Measurements from ENCODE around the gene FAM170B.

The FAM170B gene

GRCh38 chr10:49143249-49143648 lies 9.4 kb upstream of the FAM170B start:
- no peak for TF ChIP-seq EZH2phosphoT487 (IDR thresholded peaks at IDR 0.05; ENCODE audit: low read depth)
- TF ChIP-seq, protein P1, sequence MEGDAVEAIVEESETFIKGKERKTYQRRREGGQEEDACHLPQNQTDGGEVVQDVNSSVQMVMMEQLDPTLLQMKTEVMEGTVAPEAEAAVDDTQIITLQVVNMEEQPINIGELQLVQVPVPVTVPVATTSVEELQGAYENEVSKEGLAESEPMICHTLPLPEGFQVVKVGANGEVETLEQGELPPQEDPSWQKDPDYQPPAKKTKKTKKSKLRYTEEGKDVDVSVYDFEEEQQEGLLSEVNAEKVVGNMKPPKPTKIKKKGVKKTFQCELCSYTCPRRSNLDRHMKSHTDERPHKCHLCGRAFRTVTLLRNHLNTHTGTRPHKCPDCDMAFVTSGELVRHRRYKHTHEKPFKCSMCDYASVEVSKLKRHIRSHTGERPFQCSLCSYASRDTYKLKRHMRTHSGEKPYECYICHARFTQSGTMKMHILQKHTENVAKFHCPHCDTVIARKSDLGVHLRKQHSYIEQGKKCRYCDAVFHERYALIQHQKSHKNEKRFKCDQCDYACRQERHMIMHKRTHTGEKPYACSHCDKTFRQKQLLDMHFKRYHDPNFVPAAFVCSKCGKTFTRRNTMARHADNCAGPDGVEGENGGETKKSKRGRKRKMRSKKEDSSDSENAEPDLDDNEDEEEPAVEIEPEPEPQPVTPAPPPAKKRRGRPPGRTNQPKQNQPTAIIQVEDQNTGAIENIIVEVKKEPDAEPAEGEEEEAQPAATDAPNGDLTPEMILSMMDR (IDR thresholded peaks at IDR 0.05; ENCODE audit: low read depth, low read length), result no peak
- Histone ChIP-seq H3K4me3 (ENCODE audit: low read length) (no peak overlapping the region), H3K27me3 (ENCODE audit: low read depth, low read length) (no peaks in the 10 kb centered on the region), H4K20me1 (ENCODE audit: insufficient read depth, low read length) (no peaks in the 10 kb centered on the region), H3K36me3 (replicated peaks; ENCODE audit: low read depth, low read length) (no peaks in the 10 kb centered on the region), H3K79me2 (ENCODE audit: low read length) (no peaks in the 10 kb centered on the region), H2AFZ (ENCODE audit: low read depth, low read length) (no peak overlapping the region), H3K27ac (ENCODE audit: low read length) (no peak overlapping the region), H3K4me2 (ENCODE audit: low read length) (no peak overlapping the region), H3K4me1 (ENCODE audit: low read length) (no peaks in the 10 kb centered on the region), H3K9me3 (ENCODE audit: insufficient read depth, low read length) (no peaks in the 10 kb centered on the region), H3K9ac (ENCODE audit: low read length) (no peak overlapping the region)

GRCh38 chr10:49141541-49142332 lies 7.9 kb upstream of the FAM170B start:
- Histone ChIP-seq H3K36me3 (replicated peaks; ENCODE audit: low read depth, low read length) (no peaks in the 10 kb centered on the region), H2AFZ (ENCODE audit: low read depth, low read length) (no peak overlapping the region), H3K9me3 (ENCODE audit: insufficient read depth, low read length) (no peaks in the 10 kb centered on the region), H4K20me1 (ENCODE audit: insufficient read depth, low read length) (no peaks in the 10 kb centered on the region), H3K4me2 (ENCODE audit: low read length) (no peak overlapping the region), H3K79me2 (ENCODE audit: low read length) (no peaks in the 10 kb centered on the region), H3K27me3 (ENCODE audit: low read depth, low read length) (no peaks in the 10 kb centered on the region), H3K27ac (ENCODE audit: low read length) (no peak overlapping the region), H3K4me1 (ENCODE audit: low read length) (no peaks in the 10 kb centered on the region), H3K9ac (ENCODE audit: low read length) (no peak overlapping the region), H3K4me3 (ENCODE audit: low read length) (no peak overlapping the region)
- no peak for TF ChIP-seq EZH2phosphoT487 (IDR thresholded peaks at IDR 0.05; ENCODE audit: low read depth)
- TF ChIP-seq, protein P1 (IDR thresholded peaks at IDR 0.05; ENCODE audit: low read depth, low read length), result no peak

GRCh38 chr10:49140304-49141177 lies 6.7 kb upstream of the FAM170B start:
- TF ChIP-seq, protein P1 (IDR thresholded peaks at IDR 0.05; ENCODE audit: low read depth, low read length), result no peak
- no peak for TF ChIP-seq EZH2phosphoT487 (IDR thresholded peaks at IDR 0.05; ENCODE audit: low read depth)
- H3K4me2 ChIP-seq (ENCODE audit: low read length), result no peak overlapping the region
- no peaks in the 10 kb centered on the region for H3K27me3 ChIP-seq (ENCODE audit: low read depth, low read length)
- H3K27ac ChIP-seq (ENCODE audit: low read length), result no peak overlapping the region
- H3K9me3 ChIP-seq (ENCODE audit: insufficient read depth, low read length), result no peaks in the 10 kb centered on the region
- H3K79me2 ChIP-seq (ENCODE audit: low read length), result no peaks in the 10 kb centered on the region
- no peak overlapping the region for H3K9ac ChIP-seq (ENCODE audit: low read length)
- no peak overlapping the region for H3K4me3 ChIP-seq (ENCODE audit: low read length)
- no peak overlapping the region for H2AFZ ChIP-seq (ENCODE audit: low read depth, low read length)
- no peaks in the 10 kb centered on the region for H4K20me1 ChIP-seq (ENCODE audit: insufficient read depth, low read length)
- no peaks in the 10 kb centered on the region for H3K36me3 ChIP-seq (replicated peaks; ENCODE audit: low read depth, low read length)
- H3K4me1 ChIP-seq (ENCODE audit: low read length), result no peaks in the 10 kb centered on the region

DNA sequence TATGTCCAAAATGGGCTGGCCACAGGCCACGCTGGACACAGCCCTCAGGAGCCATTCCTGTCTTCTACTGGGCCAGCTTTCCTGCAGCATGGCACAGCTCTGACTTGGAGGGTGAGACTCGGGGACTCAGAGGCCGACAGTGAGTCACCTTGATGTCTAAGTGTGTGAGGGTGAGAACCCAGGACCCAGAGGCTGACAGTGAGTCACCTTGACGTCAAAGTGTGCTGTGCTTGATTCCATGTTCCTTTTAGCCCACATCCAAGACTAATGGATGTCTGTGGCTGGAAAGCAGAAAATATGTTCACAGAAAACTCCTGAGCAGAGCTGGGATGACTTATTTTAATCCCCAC lies 6.0 kb upstream of the FAM170B start:
- H3K4me2 ChIP-seq (ENCODE audit: low read length), result no peak overlapping the region
- TF ChIP-seq, protein P1 (IDR thresholded peaks at IDR 0.05; ENCODE audit: low read depth, low read length), result no peak
- TF ChIP-seq EZH2phosphoT487 (IDR thresholded peaks at IDR 0.05; ENCODE audit: low read depth), result no peak
- no peaks in the 10 kb centered on the region for H3K36me3 ChIP-seq (replicated peaks; ENCODE audit: low read depth, low read length)
- H3K9me3 ChIP-seq (ENCODE audit: insufficient read depth, low read length), result no peaks in the 10 kb centered on the region
- no peaks in the 10 kb centered on the region for H3K27me3 ChIP-seq (ENCODE audit: low read depth, low read length)
- H3K9ac ChIP-seq (ENCODE audit: low read length), result no peak overlapping the region
- H2AFZ ChIP-seq (ENCODE audit: low read depth, low read length), result no peak overlapping the region
- H3K4me3 ChIP-seq (ENCODE audit: low read length), result no peak overlapping the region
- H3K4me1 ChIP-seq (ENCODE audit: low read length), result no peaks in the 10 kb centered on the region
- no peaks in the 10 kb centered on the region for H4K20me1 ChIP-seq (ENCODE audit: insufficient read depth, low read length)
- H3K27ac ChIP-seq (ENCODE audit: low read length), result no peak overlapping the region
- no peaks in the 10 kb centered on the region for H3K79me2 ChIP-seq (ENCODE audit: low read length)
